Mesendoderm (in vitro differentiated cells): ENCODE results near the gene NDUFAF5.

Experiments
- DNase-seq: peaks from one replicate; pipeline ENCODE4 v3.0.0; 2013
- H2AK5ac ChIP-seq: 2 replicates; pipeline ENCODE4 v1.6.1; 2013; ENCODE audit warnings: low read length, inconsistent platforms
- H2BK120ac ChIP-seq: 2 replicates; pipeline ENCODE4 v1.6.1; 2013; ENCODE audit warnings: low read depth, mild to moderate bottlenecking, low read length, moderate library complexity, mixed read lengths
- H2BK15ac ChIP-seq: replicated peaks from 2 replicates; pipeline ENCODE4 v1.6.1; 2013; ENCODE audit warnings: low read depth, mild to moderate bottlenecking, moderate library complexity
- H2BK5ac ChIP-seq: 2 replicates; pipeline ENCODE4 v1.6.1; 2013; ENCODE audit warnings: low read length, inconsistent platforms
- H3K18ac ChIP-seq: 2 replicates; pipeline ENCODE4 v1.6.1; 2013; ENCODE audit warnings: mild to moderate bottlenecking, low read length, mixed read lengths
- H3K23ac ChIP-seq: one replicate; pipeline ENCODE4 v1.6.1; 2013; ENCODE audit warnings: low read length
- H3K27ac ChIP-seq: 2 replicates; pipeline ENCODE4 v1.5.1; 2013; ENCODE audit warnings: low read depth, mild to moderate bottlenecking, inconsistent platforms, low read length, moderate library complexity
- H3K27me3 ChIP-seq: 2 replicates; pipeline ENCODE4 v1.6.1; 2013; ENCODE audit warnings: low read length, control low read depth, mild to moderate bottlenecking, inconsistent platforms; ENCODE audit not compliant: insufficient read depth, poor library complexity
- H3K36me3 ChIP-seq: 2 replicates; pipeline ENCODE4 v1.6.1; 2013; ENCODE audit warnings: low read length, inconsistent platforms; ENCODE audit not compliant: control insufficient read depth, insufficient read depth
- H3K4ac ChIP-seq: one replicate; pipeline ENCODE4 v1.6.1; 2013; ENCODE audit warnings: low read depth, mild to moderate bottlenecking, low read length, moderate library complexity
- H3K4me1 ChIP-seq: 2 replicates; pipeline ENCODE4 v1.6.1; 2013; ENCODE audit warnings: low read depth, low read length, inconsistent platforms; ENCODE audit not compliant: control insufficient read depth
- H3K4me2 ChIP-seq: 2 replicates; pipeline ENCODE4 v1.6.1; 2013; ENCODE audit warnings: low read length
- H3K4me3 ChIP-seq: 2 replicates; pipeline ENCODE4 v1.5.1; 2013; ENCODE audit warnings: mild to moderate bottlenecking, low read length
- H3K56ac ChIP-seq: one replicate; pipeline ENCODE4 v1.6.1; 2013; ENCODE audit warnings: low read length
- H3K79me1 ChIP-seq: 2 replicates; pipeline ENCODE4 v1.6.1; 2013; ENCODE audit warnings: low read length, inconsistent platforms
- H3K79me2 ChIP-seq: 2 replicates; pipeline ENCODE4 v1.6.1; 2013; ENCODE audit warnings: mild to moderate bottlenecking, low read length; ENCODE audit not compliant: control insufficient read depth, insufficient read depth
- H3K9ac ChIP-seq: 2 replicates; pipeline ENCODE4 v1.6.1; 2013; ENCODE audit warnings: low read length, inconsistent platforms
- H4K5ac ChIP-seq: one replicate; pipeline ENCODE4 v1.6.1; 2013; ENCODE audit warnings: low read length
- H4K8ac ChIP-seq: one replicate; pipeline ENCODE4 v1.6.1; 2013; ENCODE audit warnings: low read depth, mild to moderate bottlenecking, control low read depth, low read length, moderate library complexity
- WGBS: extraction: QIAGEN DNeasy Blood & Tissue Kit; methylation state at CpG from one replicate; pipeline ENCODE4 v1.1.7; 2013; ENCODE audit warnings: low lambda C conversion rate, missing lambda C conversion rate; ENCODE audit not compliant: insufficient coverage; ENCODE audit errors: extremely low coverage; 5-methylcytosine and 5-hydroxymethylcytosine counted together

NDUFAF5 gene

DNA sequence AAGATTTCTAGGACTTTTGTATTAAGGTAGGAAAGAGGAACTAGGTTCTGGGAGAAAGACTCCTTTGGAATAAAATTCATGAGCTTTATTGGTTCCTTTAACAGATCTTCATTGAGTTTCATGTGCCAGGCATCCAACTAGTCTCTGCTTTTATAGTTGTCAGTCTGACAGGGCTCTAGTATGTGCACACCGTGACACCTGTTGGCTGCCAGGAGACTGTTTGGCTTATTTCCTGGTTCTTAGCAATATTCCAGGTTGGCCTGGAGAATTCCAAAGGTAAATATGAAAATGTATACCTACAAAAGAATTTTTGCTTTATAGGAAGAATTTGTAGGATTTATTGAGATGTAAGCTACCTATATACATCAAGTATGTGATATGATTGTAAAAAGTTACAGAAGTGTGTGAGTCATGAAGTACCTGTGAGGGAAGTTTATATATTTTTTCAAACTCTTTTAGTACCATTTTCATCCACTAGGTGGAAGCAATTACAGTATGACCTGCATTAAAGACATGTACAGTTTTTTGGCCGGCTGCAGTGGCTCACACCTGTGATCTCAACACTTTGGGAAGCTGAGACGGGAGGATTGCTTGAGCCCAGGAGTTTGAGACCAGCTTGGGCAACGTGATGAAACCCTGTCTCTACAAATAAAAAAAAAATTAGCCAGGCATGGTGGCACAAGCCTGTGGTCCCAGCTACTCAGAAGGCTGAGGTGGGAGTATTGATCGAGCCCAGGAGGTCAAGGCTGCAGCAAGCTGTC, 35.2 kb downstream of the NDUFAF5 start:
- Histone ChIP-seq H3K56ac (no peak overlapping the region), H3K23ac (no peak overlapping the region), H3K36me3 (peaks cover 2% of the 10 kb centered on the region), H3K79me1 (no peaks in the 10 kb centered on the region), H4K8ac (no peak overlapping the region), H4K5ac (no peak overlapping the region), H3K9ac (no peak overlapping the region), H3K4me2 (no peak overlapping the region), H3K4ac (no peak overlapping the region), H2BK15ac (no peak overlapping the region), H2AK5ac (no peak overlapping the region), H3K27ac (no peak overlapping the region), H3K4me1 (no peaks in the 10 kb centered on the region), H3K79me2 (no peaks in the 10 kb centered on the region), H3K4me3 (no peak overlapping the region), H2BK120ac (no peak overlapping the region), H2BK5ac (no peak overlapping the region), H3K27me3 (no peaks in the 10 kb centered on the region), H3K18ac (no peak overlapping the region)
- peak; percentile 68 for DNase-seq
- no CpG with 5 or more reads among the region's 5 CpGs for WGBS

DNA sequence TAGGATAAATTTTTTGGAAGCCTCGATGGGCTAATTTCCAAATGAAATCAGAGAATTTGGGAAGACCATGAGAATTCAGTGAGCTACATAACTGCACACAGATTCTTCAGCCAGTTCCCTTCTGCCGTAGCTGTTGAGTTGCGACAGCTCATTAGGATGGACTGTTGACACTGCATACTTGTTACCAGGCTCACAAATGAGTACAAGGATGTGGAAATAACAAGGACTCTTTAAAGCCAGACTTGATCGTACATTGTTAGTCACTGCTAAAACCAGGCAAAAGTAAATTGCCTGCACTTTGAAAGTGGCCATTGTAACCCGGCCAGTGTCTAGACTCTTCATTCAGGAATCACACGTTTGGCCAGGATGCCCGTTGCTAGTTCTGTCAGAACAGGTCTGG, 37.0 kb downstream of the NDUFAF5 start:
- Histone ChIP-seq H3K27ac (no peak overlapping the region), H3K56ac (no peak overlapping the region), H2AK5ac (no peak overlapping the region), H3K4me1 (no peaks in the 10 kb centered on the region), H3K4ac (no peak overlapping the region), H3K4me3 (no peak overlapping the region), H2BK120ac (no peak overlapping the region), H4K8ac (no peak overlapping the region), H3K4me2 (no peak overlapping the region), H3K18ac (no peak overlapping the region), H3K79me2 (no peaks in the 10 kb centered on the region), H3K79me1 (no peaks in the 10 kb centered on the region), H2BK15ac (no peak overlapping the region), H3K23ac (no peak overlapping the region), H3K9ac (no peak overlapping the region), H3K36me3 (peaks cover 2% of the 10 kb centered on the region), H3K27me3 (no peaks in the 10 kb centered on the region), H2BK5ac (no peak overlapping the region), H4K5ac (no peak overlapping the region)
- no CpG with 5 or more reads among the region's 7 CpGs for WGBS
- DNase-seq = no peak

DNA sequence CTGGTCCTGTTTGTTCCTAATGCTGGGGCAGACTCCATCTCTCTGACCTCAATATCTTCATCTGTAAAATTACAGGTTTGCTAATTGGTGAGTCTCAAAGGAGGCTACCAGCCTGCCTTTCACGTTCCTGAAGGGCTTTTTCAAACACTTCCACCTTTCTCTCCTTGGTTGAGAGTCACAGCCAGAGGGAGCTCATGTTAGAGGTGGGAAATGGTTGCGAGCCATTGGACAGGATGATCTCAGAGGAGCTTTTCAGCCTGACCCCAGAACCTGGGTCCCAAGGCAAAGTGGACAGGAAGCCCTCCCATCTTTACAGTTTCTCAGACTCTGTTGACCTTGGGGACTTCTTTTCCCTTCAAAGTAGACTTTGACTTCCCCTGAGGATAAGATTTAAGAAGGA, 37.6 kb downstream of the NDUFAF5 start:
- Histone ChIP-seq H3K27ac (no peak overlapping the region), H3K36me3 (peaks cover 2% of the 10 kb centered on the region), H3K4me1 (no peaks in the 10 kb centered on the region), H3K79me2 (no peaks in the 10 kb centered on the region), H3K18ac (no peak overlapping the region), H4K5ac (no peak overlapping the region), H3K4me2 (no peak overlapping the region), H2BK5ac (no peak overlapping the region), H3K79me1 (no peaks in the 10 kb centered on the region), H2BK120ac (no peak overlapping the region), H3K4ac (no peak overlapping the region), H3K9ac (no peak overlapping the region), H2BK15ac (no peak overlapping the region), H4K8ac (no peak overlapping the region), H3K27me3 (no peaks in the 10 kb centered on the region), H2AK5ac (no peak overlapping the region), H3K4me3 (no peak overlapping the region), H3K56ac (no peak overlapping the region), H3K23ac (no peak overlapping the region)
- no CpG with 5 or more reads among the region's 2 CpGs for WGBS
- peak; percentile 60 for DNase-seq

DNA sequence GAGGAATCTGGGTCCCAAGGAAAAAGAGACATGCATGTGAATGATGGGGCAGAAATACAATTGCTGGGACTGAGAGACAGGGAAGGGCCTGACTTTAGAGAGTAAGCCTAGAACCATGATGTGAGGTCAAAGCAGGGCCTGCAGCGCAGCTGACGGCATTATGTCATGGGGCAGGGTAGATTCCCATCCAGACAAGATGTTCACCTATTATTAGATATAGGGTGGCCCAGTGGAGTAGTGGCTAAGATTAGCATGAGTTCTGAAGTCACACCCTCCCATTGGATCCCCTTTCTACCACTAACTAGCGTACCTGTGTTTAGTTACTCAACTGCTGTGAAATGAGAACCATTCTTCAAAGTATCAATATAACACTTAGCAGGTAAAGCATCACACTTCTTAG, 39.6 kb downstream of the NDUFAF5 start:
- Histone ChIP-seq H2BK15ac (no peak overlapping the region), H3K4me3 (no peak overlapping the region), H3K4ac (no peak overlapping the region), H3K27me3 (no peaks in the 10 kb centered on the region), H3K56ac (no peak overlapping the region), H2AK5ac (no peak overlapping the region), H2BK5ac (no peak overlapping the region), H3K4me1 (no peaks in the 10 kb centered on the region), H3K79me2 (no peaks in the 10 kb centered on the region), H3K27ac (no peak overlapping the region), H4K5ac (no peak overlapping the region), H3K36me3 (no peaks in the 10 kb centered on the region), H2BK120ac (no peak overlapping the region), H3K23ac (no peak overlapping the region), H4K8ac (no peak overlapping the region), H3K18ac (no peak overlapping the region), H3K4me2 (no peak overlapping the region), H3K79me1 (no peaks in the 10 kb centered on the region), H3K9ac (no peak overlapping the region)
- no peak for DNase-seq
- WGBS = no CpG with 5 or more reads among the region's 3 CpGs

DNA sequence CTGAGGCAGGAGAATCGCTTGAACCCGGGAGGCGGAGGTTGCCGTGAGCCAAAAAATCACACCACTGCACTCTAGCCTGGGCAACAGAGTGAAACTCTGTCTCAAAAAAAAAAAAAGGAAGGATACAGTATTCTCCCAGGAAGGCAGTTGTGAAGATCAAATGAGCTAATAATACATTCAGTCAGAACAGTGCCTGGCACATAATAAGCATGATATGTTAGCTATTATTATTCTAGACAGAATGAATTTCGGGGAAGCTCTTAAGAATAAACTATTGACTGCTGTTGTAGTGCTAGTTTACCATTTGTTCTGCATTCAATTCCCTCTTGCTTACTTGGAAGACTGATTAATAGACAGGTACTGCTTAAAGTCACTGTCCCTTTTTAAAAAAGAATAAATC, 40.6 kb downstream of the NDUFAF5 start:
- no peaks in the 10 kb centered on the region for H3K27me3 ChIP-seq
- no peaks in the 10 kb centered on the region for H3K36me3 ChIP-seq
- no peak overlapping the region for H2BK120ac ChIP-seq

DNA sequence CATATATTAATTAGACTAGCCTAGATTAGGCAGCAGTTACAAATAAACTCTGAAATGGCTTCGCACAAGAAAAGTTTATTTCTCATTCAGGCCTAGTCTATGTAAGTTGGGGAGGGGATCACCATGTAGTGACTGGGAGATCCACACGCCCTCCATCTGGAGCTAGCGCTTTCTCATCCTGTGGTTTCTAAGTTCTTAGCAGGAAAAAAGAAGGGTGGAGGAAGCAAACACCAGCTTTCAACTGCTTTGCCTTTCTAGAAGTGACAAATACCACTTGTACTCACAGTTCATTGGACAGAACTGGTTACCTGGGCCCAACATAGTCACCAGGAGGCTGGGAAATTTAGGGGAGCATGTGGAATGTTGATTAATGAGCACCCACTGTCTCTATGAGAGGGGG, 46.6 kb downstream of the NDUFAF5 start:
- H3K36me3 ChIP-seq = no peaks in the 10 kb centered on the region
- H3K4me2 ChIP-seq = no peak overlapping the region
- H4K5ac ChIP-seq = no peak overlapping the region
- no peaks in the 10 kb centered on the region for H3K79me1 ChIP-seq
- no peak overlapping the region for H3K9ac ChIP-seq
- no peaks in the 10 kb centered on the region for H3K4me1 ChIP-seq
- H3K56ac ChIP-seq = no peak overlapping the region
- DNase-seq = no peak
- H2BK120ac ChIP-seq = no peak overlapping the region
- WGBS = no CpG with 5 or more reads among the region's 3 CpGs
- no peak overlapping the region for H3K27ac ChIP-seq
- H2BK15ac ChIP-seq = no peak overlapping the region
- H3K23ac ChIP-seq = no peak overlapping the region
- H2BK5ac ChIP-seq = no peak overlapping the region
- no peaks in the 10 kb centered on the region for H3K79me2 ChIP-seq
- H3K4me3 ChIP-seq = no peak overlapping the region
- no peak overlapping the region for H4K8ac ChIP-seq
- H2AK5ac ChIP-seq = no peak overlapping the region
- H3K18ac ChIP-seq = no peak overlapping the region
- no peaks in the 10 kb centered on the region for H3K27me3 ChIP-seq
- no peak overlapping the region for H3K4ac ChIP-seq

More for the DNA sequence above, 40.6 kb downstream of the NDUFAF5 start:
- Histone ChIP-seq H3K9ac (no peak overlapping the region), H2BK5ac (no peak overlapping the region), H3K23ac (no peak overlapping the region), H3K4me3 (no peak overlapping the region), H3K79me2 (no peaks in the 10 kb centered on the region), H4K5ac (no peak overlapping the region), H3K27ac (no peak overlapping the region), H3K4ac (no peak overlapping the region), H3K4me2 (no peak overlapping the region), H3K79me1 (no peaks in the 10 kb centered on the region), H2BK15ac (no peak overlapping the region), H3K18ac (no peak overlapping the region), H4K8ac (no peak overlapping the region), H2AK5ac (no peak overlapping the region), H3K56ac (no peak overlapping the region), H3K4me1 (no peaks in the 10 kb centered on the region)
- no CpG with 5 or more reads among the region's 5 CpGs for WGBS
- DNase-seq = no peak
